ENCODE data around the gene ZPR1.

ZPR1 gene

DNA sequence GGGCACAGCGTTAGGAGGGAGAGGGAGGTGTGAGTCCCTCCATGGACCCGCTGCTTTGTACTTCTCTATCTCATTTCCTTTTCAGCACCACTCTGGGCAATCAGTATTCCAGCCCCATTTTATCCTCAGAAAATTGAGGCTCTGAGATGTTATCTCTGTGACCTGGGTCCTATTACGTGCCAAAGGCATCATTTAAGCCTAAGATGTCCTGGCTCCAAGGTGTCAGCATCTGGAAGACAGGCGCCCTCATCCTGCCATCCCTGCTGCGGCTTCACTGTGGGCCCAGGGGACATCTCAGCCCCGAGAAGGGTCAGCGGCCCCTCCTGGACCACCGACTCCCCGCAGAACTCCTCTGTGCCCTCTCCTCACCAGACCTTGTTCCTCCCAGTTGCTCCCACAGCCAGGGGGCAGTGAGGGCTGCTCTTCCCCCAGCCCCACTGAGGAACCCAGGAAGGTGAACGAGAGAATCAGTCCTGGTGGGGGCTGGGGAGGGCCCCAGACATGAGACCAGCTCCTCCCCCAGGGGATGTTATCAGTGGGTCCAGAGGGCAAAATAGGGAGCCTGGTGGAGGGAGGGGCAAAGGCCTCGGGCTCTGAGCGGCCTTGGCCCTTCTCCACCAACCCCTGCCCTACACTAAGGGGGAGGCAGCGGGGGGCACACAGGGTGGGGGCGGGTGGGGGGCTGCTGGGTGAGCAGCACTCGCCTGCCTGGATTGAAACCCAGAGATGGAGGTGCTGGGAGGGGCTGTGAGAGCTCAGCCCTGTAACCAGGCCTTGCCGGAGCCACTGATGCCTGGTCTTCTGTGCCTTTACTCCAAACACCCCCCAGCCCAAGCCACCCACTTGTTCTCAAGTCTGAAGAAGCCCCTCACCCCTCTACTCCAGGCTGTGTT lies 41.1 kb upstream of the ZPR1 start:
- Histone ChIP-seq H3K36me3 (ENCODE audit: insufficient read depth, low read length) (no peaks in the 10 kb centered on the region), H3K9ac (ENCODE audit: low read depth, low read length) (no peak overlapping the region), H3K4me1 (ENCODE audit: insufficient read depth, low read length) (peaks cover 6% of the 10 kb centered on the region; the same call in 1 of the 2 replicates), H3K9me3 (ENCODE audit: control insufficient read depth, insufficient read depth, low read length) (no peaks in the 10 kb centered on the region)

DNA sequence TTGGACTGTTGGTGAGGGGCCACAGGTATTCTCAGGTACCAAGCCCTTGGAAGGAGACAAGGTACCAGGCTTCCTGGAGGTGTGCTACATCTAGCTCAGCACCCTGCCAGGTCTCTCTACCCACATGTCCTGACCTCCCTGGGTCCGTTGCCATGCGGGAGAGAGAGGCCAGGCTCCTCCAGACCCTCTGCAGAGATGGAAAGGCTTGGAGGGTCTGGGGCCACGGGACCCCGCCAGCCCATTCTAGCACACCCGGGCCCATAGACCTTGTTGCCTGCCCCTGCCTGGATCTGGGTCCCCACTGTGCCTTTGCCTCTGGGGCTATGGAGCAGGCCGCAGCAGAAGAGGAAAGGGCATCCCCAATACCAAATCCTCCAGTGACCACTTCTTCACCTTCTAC lies 39.6 kb upstream of the ZPR1 start:
- no peaks in the 10 kb centered on the region for H3K9me3 ChIP-seq (ENCODE audit: control insufficient read depth, insufficient read depth, low read length)
- H3K4me1 ChIP-seq (ENCODE audit: insufficient read depth, low read length), result peaks cover 6% of the 10 kb centered on the region; the same call in 1 of the 2 replicates
- no peaks in the 10 kb centered on the region for H3K36me3 ChIP-seq (ENCODE audit: insufficient read depth, low read length)
- no peak overlapping the region for H3K9ac ChIP-seq (ENCODE audit: low read depth, low read length)

DNA sequence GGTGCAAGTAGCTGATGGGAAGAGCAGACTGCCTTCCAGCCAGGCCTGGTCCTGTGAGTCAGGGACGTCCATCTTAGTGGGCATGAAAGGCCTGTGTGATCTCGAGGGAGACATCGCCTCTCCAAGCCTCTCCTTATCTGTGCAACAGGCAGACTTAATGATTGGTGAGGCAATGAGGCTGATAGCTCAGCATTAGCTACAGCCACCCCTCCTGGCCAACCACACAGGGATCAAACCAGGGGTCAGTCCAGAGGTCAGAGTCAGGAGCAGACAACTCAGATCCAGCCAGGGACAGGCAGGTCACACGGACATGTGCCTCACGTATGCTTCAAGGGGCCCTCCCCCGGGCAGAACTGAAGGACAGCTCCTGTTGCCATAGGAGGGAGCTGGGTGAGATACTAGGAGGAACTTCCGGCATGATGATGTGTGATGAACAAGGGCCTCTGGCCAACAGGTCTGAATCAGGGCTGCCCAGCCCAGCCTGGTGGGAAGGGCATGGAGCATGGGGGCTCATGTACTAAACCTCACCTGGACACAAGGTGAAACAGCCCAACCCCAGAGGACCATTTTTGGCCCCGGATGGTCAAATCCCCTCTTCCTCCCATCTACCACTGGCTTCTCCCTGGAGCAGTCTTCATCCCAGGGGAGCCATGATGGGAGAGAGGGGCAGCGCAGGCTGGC lies 39.1 kb upstream of the ZPR1 start:
- Histone ChIP-seq H3K4me1 (ENCODE audit: insufficient read depth, low read length) (peaks cover 6% of the 10 kb centered on the region; the same call in 1 of the 2 replicates), H3K36me3 (ENCODE audit: insufficient read depth, low read length) (no peaks in the 10 kb centered on the region), H3K9me3 (ENCODE audit: control insufficient read depth, insufficient read depth, low read length) (no peaks in the 10 kb centered on the region), H3K9ac (ENCODE audit: low read depth, low read length) (no peak overlapping the region)

DNA sequence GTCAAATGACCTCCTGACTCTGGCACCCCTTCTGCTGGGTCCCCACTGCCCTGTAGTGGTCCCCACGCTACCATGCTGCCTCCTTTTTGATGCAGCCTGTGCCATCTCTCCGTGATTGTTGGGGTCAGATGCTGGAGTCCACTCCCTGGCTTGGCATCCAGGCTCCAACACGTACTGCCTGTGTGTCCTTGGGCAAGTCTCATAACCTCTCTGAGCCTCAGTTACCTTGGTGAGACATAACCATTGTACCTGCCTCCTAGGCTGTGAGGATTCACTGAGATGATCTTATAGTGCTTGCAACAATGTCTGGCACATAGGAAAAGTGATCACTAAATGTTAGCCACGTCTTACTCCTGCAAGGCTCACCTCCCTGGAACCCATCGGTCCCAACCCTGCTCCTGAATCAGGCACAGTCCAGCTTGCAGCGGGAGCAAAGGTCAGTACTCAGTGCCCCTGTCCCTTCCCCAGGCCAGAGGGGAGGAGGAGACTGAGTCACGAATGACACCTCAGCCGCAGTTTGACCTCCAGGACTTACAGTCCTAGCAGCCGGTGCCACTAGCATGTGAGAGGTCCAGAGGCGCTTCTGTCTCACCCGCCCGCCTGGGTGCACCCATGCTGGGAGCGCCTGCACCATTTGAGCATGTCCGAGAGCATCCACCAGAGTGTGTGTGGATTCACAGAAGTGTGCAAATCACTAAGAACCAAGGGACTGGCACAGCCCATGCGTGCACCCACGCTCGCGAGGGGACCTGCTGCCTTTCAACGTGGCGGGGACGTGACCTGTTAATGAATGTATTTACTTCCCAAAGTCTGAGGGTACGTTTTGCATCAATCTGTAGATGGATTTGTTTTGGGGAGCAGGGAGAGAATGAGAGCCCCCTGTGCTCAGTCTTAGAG lies 38.3 kb upstream of the ZPR1 start:
- no peaks in the 10 kb centered on the region for H3K9me3 ChIP-seq (ENCODE audit: control insufficient read depth, insufficient read depth, low read length)
- no peaks in the 10 kb centered on the region for H3K36me3 ChIP-seq (ENCODE audit: insufficient read depth, low read length)
- peaks cover 6% of the 10 kb centered on the region; the same call in 1 of the 2 replicates for H3K4me1 ChIP-seq (ENCODE audit: insufficient read depth, low read length)
- H3K9ac ChIP-seq (ENCODE audit: low read depth, low read length), result no peak overlapping the region

DNA sequence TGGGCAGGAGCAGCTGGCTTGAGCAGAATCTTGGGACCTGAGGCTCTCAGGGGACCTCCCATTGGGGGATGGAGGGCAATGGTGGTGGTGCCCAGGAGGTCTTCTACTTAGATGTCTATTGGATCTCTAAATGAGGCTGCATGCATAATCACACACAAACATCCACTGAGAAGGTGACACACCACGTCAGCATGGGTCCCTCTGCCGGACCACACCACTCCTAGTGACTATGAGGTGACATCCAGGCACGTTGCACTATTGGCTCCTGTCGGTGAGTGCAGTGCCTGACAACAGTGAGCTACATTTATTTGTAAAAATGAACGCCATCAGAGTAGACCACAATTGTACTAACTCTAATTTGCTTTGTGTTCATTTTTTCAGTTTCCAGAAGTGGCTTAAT lies 37.6 kb upstream of the ZPR1 start:
- Histone ChIP-seq H3K9me3 (ENCODE audit: control insufficient read depth, insufficient read depth, low read length) (no peaks in the 10 kb centered on the region), H3K36me3 (ENCODE audit: insufficient read depth, low read length) (no peaks in the 10 kb centered on the region), H3K9ac (ENCODE audit: low read depth, low read length) (no peak overlapping the region), H3K4me1 (ENCODE audit: insufficient read depth, low read length) (peaks cover 6% of the 10 kb centered on the region; the same call in 1 of the 2 replicates)

DNA sequence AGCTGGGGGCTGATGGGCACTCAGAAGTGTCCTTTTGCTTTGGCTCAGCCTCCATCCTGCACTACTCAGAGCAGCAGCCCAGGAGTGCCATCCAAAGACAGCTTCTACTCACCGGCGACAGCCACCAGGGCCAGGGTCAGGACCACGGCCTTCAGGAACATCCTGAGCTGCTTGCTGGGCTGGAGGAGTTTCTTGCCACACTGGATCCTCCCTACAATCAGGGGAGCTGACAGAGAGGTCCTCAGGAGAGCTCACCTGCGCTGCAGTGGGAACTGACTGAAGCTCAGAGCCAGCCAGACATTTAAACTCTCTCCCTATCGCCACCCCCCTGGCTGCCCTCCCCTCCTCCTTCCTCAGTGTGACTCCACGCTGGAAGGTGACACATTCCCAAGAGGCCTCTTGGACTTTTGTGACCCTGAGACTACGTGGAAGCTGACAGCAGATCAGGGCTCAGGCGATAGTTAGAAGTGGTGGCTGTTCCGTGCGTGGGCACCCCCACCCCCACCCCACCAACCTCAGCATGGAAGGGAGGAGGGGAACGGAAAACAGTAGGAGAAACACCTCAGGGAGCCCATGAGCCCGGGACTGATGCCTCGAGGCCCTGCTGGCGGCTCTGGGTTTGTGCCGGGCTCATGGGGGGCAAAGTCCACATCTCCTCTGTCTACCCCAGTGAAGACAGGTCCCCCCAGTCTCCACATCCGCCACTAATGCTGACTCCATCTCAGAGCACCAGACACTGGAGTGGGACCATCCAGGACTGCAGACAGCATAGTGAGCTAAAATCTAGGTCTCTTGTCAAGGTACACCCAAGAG lies 35.4 kb upstream of the ZPR1 start, which contains the start of gene APOA4:
Gene APOA4 (minus strand): TSS at position 274 of the 813 bp plus-strand sequence. CDS start 113 bp downstream, at position 161.
- H3K9me3 ChIP-seq (ENCODE audit: control insufficient read depth, insufficient read depth, low read length), result no peaks in the 10 kb centered on the region
- H3K9ac ChIP-seq (ENCODE audit: low read depth, low read length), result no peak within 1 kb of the TSS
- no peaks in the 10 kb centered on the region for H3K36me3 ChIP-seq (ENCODE audit: insufficient read depth, low read length)
- no peaks in the 10 kb centered on the region for H3K4me1 ChIP-seq (ENCODE audit: insufficient read depth, low read length)

DNA sequence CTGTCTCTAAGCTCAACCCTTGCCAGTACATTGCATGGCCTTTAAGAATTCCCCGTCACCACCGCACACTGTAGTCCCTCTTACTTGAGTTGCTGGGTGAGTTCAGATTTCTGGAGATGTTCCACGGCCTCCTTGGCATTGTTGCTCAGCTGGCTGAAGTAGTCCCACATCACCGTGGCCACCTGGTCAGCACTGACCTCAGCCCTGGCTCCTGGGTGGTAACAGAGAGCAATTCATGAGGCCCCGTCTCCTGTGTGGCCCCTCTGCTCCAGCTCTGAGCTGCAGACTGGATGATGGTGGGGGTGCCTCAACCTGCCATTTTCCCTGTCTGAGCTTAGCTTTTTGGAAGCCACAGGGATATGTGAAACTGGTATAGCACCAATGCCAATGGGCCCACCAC lies 34.8 kb upstream of the ZPR1 start:
- no peaks in the 10 kb centered on the region for H3K36me3 ChIP-seq (ENCODE audit: insufficient read depth, low read length)
- H3K4me1 ChIP-seq (ENCODE audit: insufficient read depth, low read length), result no peaks in the 10 kb centered on the region
- no peak overlapping the region for H3K9ac ChIP-seq (ENCODE audit: low read depth, low read length)
- no peaks in the 10 kb centered on the region for H3K9me3 ChIP-seq (ENCODE audit: control insufficient read depth, insufficient read depth, low read length)

DNA sequence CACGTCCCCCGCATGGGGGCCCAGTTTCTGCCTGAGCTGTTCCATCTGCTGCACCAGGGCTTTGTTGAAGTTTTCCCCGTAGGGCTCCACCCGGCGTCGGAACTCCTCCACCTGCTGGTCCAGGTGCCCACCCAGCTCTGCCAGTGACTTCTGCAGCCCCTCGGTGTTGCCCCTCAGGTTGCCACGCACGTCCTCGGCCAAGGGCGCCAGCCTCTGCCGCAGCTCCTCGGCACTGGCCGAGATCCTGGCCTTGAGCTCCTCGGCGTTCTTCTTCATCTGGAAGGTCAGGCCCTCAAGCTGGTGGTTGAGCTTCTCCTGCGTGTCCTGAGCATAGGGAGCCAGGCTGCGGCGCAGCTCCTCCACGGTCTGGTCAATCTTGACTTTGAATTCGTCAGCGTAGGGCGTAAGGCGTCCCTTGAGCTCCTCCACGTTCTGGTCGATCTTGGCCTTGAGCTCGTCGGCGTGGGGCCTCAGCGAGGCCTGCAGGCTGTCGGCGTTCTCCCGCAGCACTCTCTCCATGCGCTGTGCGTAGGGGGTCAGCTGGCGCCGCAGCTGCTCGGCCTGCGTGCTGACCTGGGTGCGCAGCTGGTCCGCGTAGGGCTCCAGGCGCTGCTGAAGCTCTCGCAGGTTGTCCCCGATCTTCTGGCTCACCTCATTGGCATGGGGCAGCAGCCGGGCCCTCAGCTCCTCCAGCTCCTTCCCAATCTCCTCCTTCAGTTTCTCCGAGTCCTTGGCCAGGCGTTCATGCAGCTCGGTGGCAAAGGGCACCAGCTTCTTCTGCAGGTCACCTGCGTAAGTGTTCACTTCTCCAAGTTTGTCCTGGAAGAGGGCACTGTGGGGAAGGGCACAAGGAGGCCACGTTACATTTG lies 33.5 kb upstream of the ZPR1 start:
- no peak overlapping the region for H3K9ac ChIP-seq (ENCODE audit: low read depth, low read length)
- H3K4me1 ChIP-seq (ENCODE audit: insufficient read depth, low read length), result no peaks in the 10 kb centered on the region
- no peaks in the 10 kb centered on the region for H3K9me3 ChIP-seq (ENCODE audit: control insufficient read depth, insufficient read depth, low read length)
- H3K36me3 ChIP-seq (ENCODE audit: insufficient read depth, low read length), result no peaks in the 10 kb centered on the region

DNA sequence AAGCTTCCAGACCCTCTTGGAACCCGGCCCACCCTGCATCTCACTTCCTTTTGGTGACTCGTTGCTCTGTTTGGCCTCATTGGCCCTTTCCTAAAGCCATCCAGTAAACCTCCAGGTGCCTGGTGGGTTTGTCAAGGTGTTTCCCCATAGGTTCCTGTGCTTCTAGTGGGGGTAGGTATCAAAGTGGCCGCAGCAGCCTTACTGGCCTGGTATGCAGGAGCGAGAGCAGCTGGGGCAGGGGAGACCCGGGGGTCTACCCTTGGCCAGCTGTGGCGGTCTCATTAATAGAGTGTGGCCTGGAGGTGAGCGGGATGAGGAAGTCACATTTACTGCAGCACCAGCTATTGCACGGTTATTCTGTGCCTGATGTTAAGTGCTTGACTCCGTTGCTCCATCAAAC lies 31.2 kb upstream of the ZPR1 start:
- H3K9ac ChIP-seq (ENCODE audit: low read depth, low read length), result no peak overlapping the region
- H3K36me3 ChIP-seq (ENCODE audit: insufficient read depth, low read length), result no peaks in the 10 kb centered on the region
- H3K9me3 ChIP-seq (ENCODE audit: control insufficient read depth, insufficient read depth, low read length), result no peaks in the 10 kb centered on the region
- H3K4me1 ChIP-seq (ENCODE audit: insufficient read depth, low read length), result no peaks in the 10 kb centered on the region

DNA sequence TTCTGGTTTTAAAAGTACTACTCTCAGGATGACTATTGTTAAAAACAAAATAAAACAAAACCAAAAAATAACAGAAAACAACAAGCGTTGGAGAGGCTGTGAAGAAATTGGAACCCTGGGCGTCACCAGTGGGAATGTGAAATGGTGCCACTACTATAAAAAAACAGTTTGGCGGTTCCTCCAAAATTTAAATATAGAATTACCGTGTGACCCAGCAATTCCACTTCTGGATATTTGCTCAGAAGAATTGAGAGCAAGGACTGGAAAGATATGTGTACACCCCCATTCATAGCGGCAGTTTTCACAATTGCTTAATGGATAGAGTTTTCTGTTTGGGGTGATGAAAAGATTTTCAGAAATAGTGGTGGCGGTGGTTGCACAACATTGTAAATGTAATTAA lies 26.7 kb upstream of the ZPR1 start:
- no peak overlapping the region for H3K9ac ChIP-seq (ENCODE audit: low read depth, low read length)
- no peaks in the 10 kb centered on the region for H3K36me3 ChIP-seq (ENCODE audit: insufficient read depth, low read length)
- H3K4me1 ChIP-seq (ENCODE audit: insufficient read depth, low read length), result no peaks in the 10 kb centered on the region
- no peaks in the 10 kb centered on the region for H3K9me3 ChIP-seq (ENCODE audit: control insufficient read depth, insufficient read depth, low read length)

DNA sequence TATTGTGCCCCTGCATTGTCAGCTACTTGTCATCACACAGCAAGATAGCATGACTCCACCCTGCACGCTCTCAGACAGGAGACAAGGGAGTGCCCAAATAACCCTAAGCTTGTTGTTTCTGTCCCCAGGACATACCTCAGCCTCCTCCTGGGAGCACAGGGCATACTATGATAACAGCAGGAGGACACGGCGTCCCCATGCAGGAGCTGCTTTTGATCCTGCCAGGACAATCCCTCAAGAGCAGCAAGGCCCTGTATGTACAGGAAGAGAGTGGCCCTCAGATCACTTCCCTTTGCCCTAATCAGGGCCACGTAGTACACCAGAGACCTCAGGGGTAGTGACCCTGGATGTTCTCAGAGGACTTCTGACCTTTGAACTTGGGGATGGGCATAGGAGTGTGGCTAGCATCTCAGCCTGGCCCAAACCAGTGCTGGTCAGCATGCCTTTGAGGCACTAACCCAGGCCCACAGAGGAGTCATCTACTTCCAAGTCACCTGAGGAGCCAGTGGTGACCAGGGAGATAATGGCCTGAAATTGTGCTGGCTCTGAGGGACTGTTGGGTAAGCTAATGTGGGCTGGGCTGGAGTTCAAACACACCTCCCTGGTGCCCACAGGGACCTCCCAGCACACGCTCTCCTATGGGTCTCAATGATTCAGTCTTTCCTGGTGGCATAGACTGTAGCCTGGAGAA lies 26.1 kb upstream of the ZPR1 start:
- Histone ChIP-seq H3K9me3 (ENCODE audit: control insufficient read depth, insufficient read depth, low read length) (no peaks in the 10 kb centered on the region), H3K36me3 (ENCODE audit: insufficient read depth, low read length) (no peaks in the 10 kb centered on the region), H3K9ac (ENCODE audit: low read depth, low read length) (no peak overlapping the region), H3K4me1 (ENCODE audit: insufficient read depth, low read length) (no peaks in the 10 kb centered on the region)

DNA sequence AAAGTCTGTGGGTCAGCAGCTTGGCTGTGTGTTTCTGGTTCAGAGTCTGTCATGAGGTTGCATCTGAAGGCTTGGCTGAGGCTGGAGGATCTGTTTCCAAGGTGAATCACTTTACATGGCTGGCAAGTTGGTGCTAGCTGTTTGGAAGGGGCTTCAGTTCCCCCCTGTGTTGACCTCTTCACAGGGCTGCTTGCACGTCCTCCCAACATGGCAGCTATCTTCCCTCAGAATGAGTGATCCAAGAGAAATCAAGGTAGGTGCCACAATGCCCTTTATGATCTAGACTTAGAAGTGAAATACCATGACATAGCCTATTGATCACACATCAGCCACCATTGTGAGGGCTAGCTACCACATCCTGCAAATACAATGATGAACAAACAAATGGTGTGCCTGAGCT lies 25.3 kb upstream of the ZPR1 start:
- H3K9me3 ChIP-seq (ENCODE audit: control insufficient read depth, insufficient read depth, low read length), result no peaks in the 10 kb centered on the region
- no peaks in the 10 kb centered on the region for H3K4me1 ChIP-seq (ENCODE audit: insufficient read depth, low read length)
- no peaks in the 10 kb centered on the region for H3K36me3 ChIP-seq (ENCODE audit: insufficient read depth, low read length)
- no peak overlapping the region for H3K9ac ChIP-seq (ENCODE audit: low read depth, low read length)
